Myocyte (in vitro differentiated cells): ENCODE data around the gene MTRR. TPM values are rescaled to one million over a fixed set of nuclear protein-coding genes. Genes with fewer than 3 reads are reported as not detected.

Experiments used
- DNase-seq: peaks from one replicate; pipeline ENCODE4 v3.0.0-alpha.2; 2012; ENCODE audit warnings: low read depth
- total RNA-seq: library from RNA; depleted of rRNA; stranded (reverse); fragments of >200 nt; gene quantifications from 2 replicates; pipeline ENCODE4 v1.2.3, GENCODE V29; 2014

MTRR gene
- total RNA-seq, 1 donor from 2014 or later, result 24.4 TPM

- peak; percentile 56 for DNase-seq
Observed at GRCh38 chr5:7856855-7857254, 12.1 kb upstream of the MTRR start.

- no peak for DNase-seq
Observed at GRCh38 chr5:7857361-7857760, 11.6 kb upstream of the MTRR start.

- DNase-seq, result no peak
Observed at GRCh38 chr5:7857926-7858632, 10.9 kb upstream of the MTRR start.

GRCh38 chr5:7866196-7866595 is 2.8 kb upstream of the MTRR start:
- no peak for DNase-seq

- DNase-seq, result no peak
Observed at GRCh38 chr5:7867260-7867659, 1.7 kb upstream of the MTRR start.

GRCh38 chr5:7868427-7868772 is 548 bp upstream of the MTRR start:
- no peak for DNase-seq

- DNase-seq, result no peak
Observed at GRCh38 chr5:7869474-7870136, 657 bp downstream of the MTRR start.

GRCh38 chr5:7871653-7872052 is 2.7 kb downstream of the MTRR start:
- peak; percentile 44 for DNase-seq

- DNase-seq, result no peak
Observed at GRCh38 chr5:7872517-7873130, 3.7 kb downstream of the MTRR start.

GRCh38 chr5:7873216-7873615 is 4.3 kb downstream of the MTRR start:
- no peak for DNase-seq

GRCh38 chr5:7874639-7875038 is 5.7 kb downstream of the MTRR start:
- DNase-seq, result no peak

- no peak for DNase-seq
Observed at GRCh38 chr5:7875151-7875550, 6.2 kb downstream of the MTRR start.

- peak; percentile 54 for DNase-seq
Observed at GRCh38 chr5:7876867-7877266, 7.9 kb downstream of the MTRR start.

- DNase-seq, result no peak
Observed at GRCh38 chr5:7877851-7878250, 8.9 kb downstream of the MTRR start.

- DNase-seq, result peak; percentile 30
Observed at GRCh38 chr5:7878381-7878873, 9.5 kb downstream of the MTRR start.

GRCh38 chr5:7881091-7881490 is 12.1 kb downstream of the MTRR start:
- no peak for DNase-seq

- no peak for DNase-seq
Observed at GRCh38 chr5:7881816-7882215, 12.9 kb downstream of the MTRR start.

- DNase-seq, result no peak
Observed at GRCh38 chr5:7882926-7883325, 14.0 kb downstream of the MTRR start.

GRCh38 chr5:7884491-7885267 is 15.7 kb downstream of the MTRR start:
- no peak for DNase-seq

GRCh38 chr5:7886849-7887475 is 18.0 kb downstream of the MTRR start:
- DNase-seq, result peak; percentile 54

GRCh38 chr5:7888901-7889300 is 20.0 kb downstream of the MTRR start:
- no peak for DNase-seq
